Gastroesophageal sphincter (tissue), 3 donors: ENCODE data around the gene OR5K2.

ENCODE experiments used
- CTCF ChIP-seq, 4 experiments: fragments of 200-600 bp in 2 of 4; fragments of 450-650 bp in 2 of 4; sonication (generic) in 1 of 4; IDR thresholded peaks; one replicate each; pipeline ENCODE4 v1.5.1; 2017 to 2019; ENCODE audit warnings: antibody characterized with exemption in 4 of 4, mild to moderate bottlenecking in 2 of 4, moderate library complexity in 2 of 4
- POLR2AphosphoS5 ChIP-seq: sonication (generic); formaldehyde crosslinking; IDR thresholded peaks from one replicate; pipeline ENCODE4 v1.6.1; 2017; ENCODE audit warnings: antibody characterized with exemption

- TF ChIP-seq CTCF (IDR thresholded peaks at IDR 0.05), result no peak
- TF ChIP-seq POLR2AphosphoS5, result no peak
Observed at GRCh38 chr3:98449606-98450193, 47.8 kb upstream of the OR5K2 start.
